ENCODE results near the gene LOXL4. TPM values are rescaled to one million over a fixed set of nuclear protein-coding genes. Genes with fewer than 3 reads are reported as not detected.

LOXL4 gene
- total and polyA plus RNA-seq, 8 donors = 0.29 to 23.7 (median 1.7) TPM

DNA sequence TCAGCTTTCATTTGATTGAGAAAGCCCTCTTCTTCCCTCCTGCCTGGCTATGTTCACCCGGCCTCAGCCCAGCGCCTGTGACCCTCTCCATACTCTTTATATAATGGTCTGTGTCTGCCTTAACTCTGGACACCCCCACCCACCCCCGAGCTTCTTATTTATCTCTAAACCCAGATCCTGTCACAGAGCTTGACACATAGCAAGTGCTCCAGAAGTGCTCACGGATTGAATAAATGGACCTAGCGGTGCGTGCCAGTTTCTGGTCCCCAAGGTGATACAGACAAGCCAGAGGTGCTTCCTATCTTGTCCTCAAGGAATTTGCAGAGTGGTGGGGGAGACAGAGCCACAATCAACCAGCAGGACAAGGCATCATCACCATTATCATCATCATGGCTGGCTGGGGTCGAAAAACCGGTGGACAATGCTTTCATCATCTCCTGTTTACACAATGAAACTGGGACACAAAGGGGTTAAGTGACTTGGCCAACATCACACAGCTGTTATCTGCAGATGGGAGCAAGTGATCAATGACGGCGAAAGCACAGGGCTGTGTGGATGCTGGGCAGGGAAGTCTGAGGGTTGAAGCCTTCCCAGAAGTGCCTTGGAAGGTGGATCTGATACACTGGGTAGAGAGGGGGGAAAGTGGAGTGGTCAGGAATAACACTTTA, 2.2 kb upstream of the LOXL4 start:
- H3K27me3 ChIP-seq = peaks cover 0 to 42% (median 12%) of the 10 kb centered on the region in 3 donors
- H3K36me3 ChIP-seq = no peaks in the 10 kb centered on the region
- intact Hi-C loops (cut with DNase I; ENCODE audit: low total_unique reads) = no loop called here
- H3K9me3 ChIP-seq = no peaks in the 10 kb centered on the region
- DNase-seq = peak in 1 of 2 donors; percentile 23
- H3K4me3 ChIP-seq = no peak overlapping the region
- TF ChIP-seq, protein P1, sequence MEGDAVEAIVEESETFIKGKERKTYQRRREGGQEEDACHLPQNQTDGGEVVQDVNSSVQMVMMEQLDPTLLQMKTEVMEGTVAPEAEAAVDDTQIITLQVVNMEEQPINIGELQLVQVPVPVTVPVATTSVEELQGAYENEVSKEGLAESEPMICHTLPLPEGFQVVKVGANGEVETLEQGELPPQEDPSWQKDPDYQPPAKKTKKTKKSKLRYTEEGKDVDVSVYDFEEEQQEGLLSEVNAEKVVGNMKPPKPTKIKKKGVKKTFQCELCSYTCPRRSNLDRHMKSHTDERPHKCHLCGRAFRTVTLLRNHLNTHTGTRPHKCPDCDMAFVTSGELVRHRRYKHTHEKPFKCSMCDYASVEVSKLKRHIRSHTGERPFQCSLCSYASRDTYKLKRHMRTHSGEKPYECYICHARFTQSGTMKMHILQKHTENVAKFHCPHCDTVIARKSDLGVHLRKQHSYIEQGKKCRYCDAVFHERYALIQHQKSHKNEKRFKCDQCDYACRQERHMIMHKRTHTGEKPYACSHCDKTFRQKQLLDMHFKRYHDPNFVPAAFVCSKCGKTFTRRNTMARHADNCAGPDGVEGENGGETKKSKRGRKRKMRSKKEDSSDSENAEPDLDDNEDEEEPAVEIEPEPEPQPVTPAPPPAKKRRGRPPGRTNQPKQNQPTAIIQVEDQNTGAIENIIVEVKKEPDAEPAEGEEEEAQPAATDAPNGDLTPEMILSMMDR (IDR thresholded peaks at IDR 0.05) = no peak
- TF ChIP-seq EP300 (IDR thresholded peaks at IDR 0.05) (no peak), POLR2A (IDR thresholded peaks at IDR 0.05) (no peak), POLR2AphosphoS5 (IDR thresholded peaks at IDR 0.05) (no peak)
- peak overlapping the region in 4 of 5 donors; percentile 0 to 86 (median 72) for H3K27ac ChIP-seq
- WGBS, 5 donors = 48 to 59% (median 53%) methylated on average over 10 of the region's 10 CpGs
- H3K4me1 ChIP-seq = peaks cover 23 to 49% (median 36%) of the 10 kb centered on the region in 4 donors

DNA sequence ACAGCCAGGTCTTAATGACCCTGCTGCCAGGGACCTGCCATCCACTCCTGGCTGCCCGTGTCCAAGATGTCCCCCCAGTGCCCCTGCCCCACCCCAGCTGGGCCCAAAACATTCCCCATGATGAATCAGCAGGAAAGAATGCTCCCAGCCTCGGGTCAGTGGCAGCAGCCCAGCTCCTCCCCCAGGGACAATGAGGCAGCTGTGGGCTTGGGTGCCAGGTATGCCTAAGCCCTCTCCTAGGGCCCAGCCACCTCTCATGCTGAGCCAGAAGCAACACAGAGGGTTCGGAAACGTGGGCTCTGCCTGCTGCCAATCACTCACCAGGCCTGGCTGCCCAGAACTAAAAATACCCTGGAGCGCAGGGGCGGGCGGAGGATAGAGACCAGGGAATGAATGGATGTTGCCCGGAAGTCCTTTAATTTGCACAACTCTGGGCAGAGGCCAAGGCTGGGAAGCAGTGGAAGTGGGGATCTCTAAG, 1.5 kb upstream of the LOXL4 start:
- Histone ChIP-seq H3K4me3 (no peak overlapping the region), H3K4me1 (peaks cover 23 to 49% (median 36%) of the 10 kb centered on the region in 4 donors)
- peak in 1 of 2 donors; percentile 80 for DNase-seq

GRCh38 chr10:98268694-98269431, 869 bp upstream of the LOXL4 start:
- no peak for DNase-seq
- intact Hi-C loops (cut with DNase I; ENCODE audit: low total_unique reads) = no loop called here
- H3K27ac ChIP-seq = peak overlapping the region in 4 of 5 donors; percentile 50 to 86 (median 72)

More for the DNA sequence above, 1.5 kb upstream of the LOXL4 start:
- 19 to 59% (median 28%) methylated on average over 4 to 8 of the region's 8 CpGs for WGBS, 5 donors
- no peaks in the 10 kb centered on the region for H3K9me3 ChIP-seq
- no peak for TF ChIP-seq POLR2A (IDR thresholded peaks at IDR 0.05)
- TF ChIP-seq POLR2AphosphoS5 (IDR thresholded peaks at IDR 0.05) = peak; percentile 35 to 44 (median 39)
- H3K36me3 ChIP-seq = no peaks in the 10 kb centered on the region
- H3K27me3 ChIP-seq = peaks cover 0 to 38% (median 12%) of the 10 kb centered on the region in 3 donors
- intact Hi-C loops (cut with DNase I; ENCODE audit: low total_unique reads) = no loop called here
- H3K27ac ChIP-seq = peak overlapping the region in 4 of 5 donors; percentile 0 to 86 (median 72)

GRCh38 chr10:98267069-98267893, 713 bp downstream of the LOXL4 start:
- peak in 1 of 2 donors; percentile 24 for DNase-seq
- no peaks in the 10 kb centered on the region for H3K9me3 ChIP-seq
- peak overlapping the region in 4 of 5 donors; percentile 67 to 86 (median 79) for H3K27ac ChIP-seq
- H3K4me3 ChIP-seq = peak overlapping the region; percentile 43 to 59 (median 54)
- 51 to 61% (median 55%) methylated on average over 22 of the region's 22 CpGs for WGBS, 5 donors
- no peak for TF ChIP-seq POLR2AphosphoS5 (IDR thresholded peaks at IDR 0.05)
- no peak for TF ChIP-seq POLR2A (IDR thresholded peaks at IDR 0.05)
- no peak for TF ChIP-seq EP300 (IDR thresholded peaks at IDR 0.05)
- TF ChIP-seq, protein P1 (IDR thresholded peaks at IDR 0.05) = no peak
- intact Hi-C loops (cut with DNase I; ENCODE audit: low total_unique reads) = no loop called here
- peaks cover 0 to 38% (median 12%) of the 10 kb centered on the region in 3 donors for H3K27me3 ChIP-seq
- H3K36me3 ChIP-seq = no peaks in the 10 kb centered on the region
- peaks cover 23 to 49% (median 36%) of the 10 kb centered on the region in 4 donors for H3K4me1 ChIP-seq

More at GRCh38 chr10:98268694-98269431, 869 bp upstream of the LOXL4 start:
- peaks cover 0 to 38% (median 12%) of the 10 kb centered on the region in 3 donors for H3K27me3 ChIP-seq
- WGBS, 5 donors = 12 to 28% (median 17%) methylated on average over 11 to 17 of the region's 17 CpGs
- no peaks in the 10 kb centered on the region for H3K36me3 ChIP-seq
- no peak for TF ChIP-seq POLR2AphosphoS5 (IDR thresholded peaks at IDR 0.05)
- no peak for TF ChIP-seq EP300 (IDR thresholded peaks at IDR 0.05)
- TF ChIP-seq POLR2A (IDR thresholded peaks at IDR 0.05) = no peak
- TF ChIP-seq, protein P1 (IDR thresholded peaks at IDR 0.05) = no peak
- H3K4me3 ChIP-seq = peak overlapping the region; percentile 43 to 59 (median 54)
- H3K9me3 ChIP-seq = no peaks in the 10 kb centered on the region
- peaks cover 23 to 49% (median 36%) of the 10 kb centered on the region in 4 donors for H3K4me1 ChIP-seq

Data from stomach (tissue), 9 donors.